Measurements from ENCODE around the gene TSPAN1.
"Not testable (repeated sequence)": the region's sequence is repeated elsewhere in the genome, so short reads cannot be mapped to it uniquely, and the experiment has no call there.

The TSPAN1 gene

DNA sequence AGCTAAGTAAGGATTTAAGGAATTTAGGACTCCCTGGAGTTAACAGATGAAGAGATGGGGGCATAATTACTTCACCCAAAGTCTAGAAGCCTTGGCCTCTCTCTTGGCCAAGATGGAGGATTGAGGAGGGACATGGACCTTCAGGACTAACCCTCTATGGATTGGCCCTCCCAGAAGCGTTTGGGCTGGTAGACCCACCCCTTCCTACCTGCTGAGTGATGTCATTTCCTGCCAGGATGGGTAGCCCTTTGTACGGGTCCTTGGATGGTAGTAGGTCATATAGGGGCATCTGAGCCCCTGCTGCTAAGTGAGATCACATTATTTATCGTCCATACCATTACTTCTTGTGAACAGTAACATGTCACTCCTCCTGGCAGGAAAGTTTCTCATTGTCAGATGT, 45.9 kb downstream of the TSPAN1 start:
- DNase-seq: no peak

DNA sequence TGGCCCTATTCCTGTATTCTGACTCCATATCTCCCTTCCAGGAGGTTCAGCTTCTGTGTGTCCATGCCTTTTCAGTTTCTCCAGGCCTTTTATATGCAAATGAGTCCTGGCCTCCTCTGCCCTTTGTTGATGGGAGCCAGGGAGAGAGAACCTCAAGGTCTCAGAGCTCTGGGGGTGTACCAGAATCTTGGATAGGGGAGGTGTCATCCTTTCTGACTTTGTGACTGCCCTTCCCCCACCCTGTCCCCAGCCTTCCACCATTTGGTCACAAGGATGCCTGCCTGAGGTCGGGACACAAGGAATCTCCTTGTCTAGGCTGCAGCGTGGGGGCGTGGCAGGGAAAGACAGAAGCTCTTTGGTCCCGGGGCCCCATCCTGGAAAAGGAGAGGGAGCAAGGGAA, 46.9 kb downstream of the TSPAN1 start:
- DNase-seq: no peak

DNA sequence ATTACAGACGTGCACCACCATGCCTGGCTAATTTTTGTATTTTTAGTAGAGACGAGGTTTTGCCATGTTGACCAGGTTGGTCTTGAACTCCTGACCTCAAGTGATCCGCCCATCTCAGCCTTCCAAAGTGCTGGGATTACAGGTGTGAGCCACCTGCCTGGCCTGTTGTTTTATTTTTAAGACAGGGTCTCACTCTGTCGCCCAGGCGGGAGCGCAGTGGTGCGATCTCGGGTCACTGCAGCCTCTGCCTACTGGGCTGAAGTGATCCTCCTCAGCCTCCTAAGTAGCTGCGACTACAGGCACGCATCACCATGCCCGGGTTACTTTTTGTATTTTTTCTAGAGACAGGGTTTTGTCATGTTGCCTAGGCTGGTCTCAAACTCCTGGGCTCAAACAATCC, 48.2 kb downstream of the TSPAN1 start:
- DNase-seq: not testable (repeated sequence)

DNA sequence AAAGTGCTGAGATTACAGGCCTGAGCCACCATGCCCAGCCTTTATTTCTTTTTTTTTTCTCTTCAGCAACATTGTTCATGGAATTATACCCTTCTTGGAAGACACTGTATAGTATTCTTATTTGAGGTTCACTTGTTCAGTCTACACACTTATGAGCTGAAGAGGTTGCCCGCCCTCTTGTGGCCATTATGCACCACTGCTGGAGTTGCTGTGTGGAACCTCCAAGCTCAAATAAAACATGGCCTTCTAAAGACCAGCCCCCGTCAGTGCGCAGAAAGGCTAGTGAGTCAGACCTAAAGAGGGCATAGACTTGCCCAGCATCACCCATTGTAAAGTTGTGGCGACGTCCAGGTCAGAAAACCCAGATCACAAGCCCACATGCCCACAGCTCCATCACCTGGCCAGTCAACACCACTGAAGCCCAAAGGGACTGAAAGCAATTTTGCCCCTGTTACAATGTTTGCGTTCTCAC, 48.6 kb downstream of the TSPAN1 start:
- DNase-seq: peak; percentile 80

DNA sequence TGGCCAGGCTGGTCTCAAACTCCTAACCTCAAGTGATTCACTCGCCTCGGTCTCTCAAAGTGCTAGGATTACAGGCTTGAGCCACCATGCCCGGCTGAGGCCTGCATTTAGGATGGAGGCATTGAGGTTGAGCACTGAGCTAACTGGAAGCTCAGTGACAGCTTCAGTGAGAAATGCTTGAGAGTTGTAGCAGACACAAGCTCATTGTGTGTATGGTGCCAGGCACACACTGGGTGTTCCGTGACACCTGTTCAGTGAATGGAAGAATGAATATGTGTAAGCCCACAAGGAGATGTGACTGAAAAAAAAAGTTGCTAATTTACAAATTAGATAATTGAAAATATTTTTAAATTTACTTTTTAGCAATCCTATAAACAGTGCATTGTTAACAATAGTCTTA, 50.1 kb downstream of the TSPAN1 start:
- DNase-seq: no peak

DNA sequence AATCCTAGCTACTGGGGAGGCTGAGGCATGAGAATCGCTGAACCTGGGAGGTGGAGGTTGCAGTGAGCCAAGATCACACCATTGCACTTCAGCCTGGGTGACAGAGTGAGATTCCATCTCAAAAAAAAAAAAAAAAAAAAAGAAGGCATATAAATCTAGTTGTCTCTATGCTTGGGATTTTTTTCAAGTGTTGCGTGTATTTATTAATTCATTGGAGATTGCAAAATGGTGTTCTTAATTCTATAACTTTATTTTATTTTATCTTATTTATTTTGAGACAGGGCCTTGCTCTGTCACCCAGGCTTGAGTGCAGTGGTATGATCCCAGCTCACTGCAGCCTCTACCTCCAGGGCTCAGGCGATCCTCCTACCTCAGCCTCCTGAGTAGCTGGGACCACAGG, 56.3 kb downstream of the TSPAN1 start:
- DNase-seq: not testable (repeated sequence)

All from NCI-H2171 treated with DMSO at 0.1 percent for 48 hours (cell line).